NCI-H1694 (cell line): ENCODE results near the gene ADGRL1.
A peak's percentile ranks its signal among the peaks of the same experiment; 100 is the strongest.
"Not testable (repeated sequence)": the region's sequence is repeated elsewhere in the genome, so short reads cannot be mapped to it uniquely, and the experiment has no call there.

Experiments used
- DNase-seq: peaks from one replicate; lab custom pipeline; 2025; lab: John Stamatoyannopoulos, UW

ADGRL1 gene

DNA sequence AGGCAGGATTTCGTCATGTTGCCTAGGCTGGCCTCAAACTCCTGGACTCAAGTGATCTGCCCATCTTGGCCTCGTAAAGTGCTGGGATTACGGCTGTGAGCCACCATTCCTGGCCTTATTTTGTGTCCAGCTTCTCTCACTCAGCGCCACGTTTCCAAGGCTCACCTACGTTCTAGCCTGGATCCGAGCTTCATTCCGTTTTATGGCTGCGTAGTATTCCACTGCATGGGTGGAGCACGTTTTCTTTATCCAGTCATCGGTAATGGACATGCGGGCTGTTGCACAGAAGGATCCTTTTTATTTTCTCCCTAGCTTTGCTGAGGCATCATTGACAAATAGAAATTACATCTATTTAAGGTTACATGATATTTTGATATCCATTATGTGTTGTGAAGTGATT is 16.6 kb downstream of the ADGRL1 start:
- no peak for DNase-seq

DNA sequence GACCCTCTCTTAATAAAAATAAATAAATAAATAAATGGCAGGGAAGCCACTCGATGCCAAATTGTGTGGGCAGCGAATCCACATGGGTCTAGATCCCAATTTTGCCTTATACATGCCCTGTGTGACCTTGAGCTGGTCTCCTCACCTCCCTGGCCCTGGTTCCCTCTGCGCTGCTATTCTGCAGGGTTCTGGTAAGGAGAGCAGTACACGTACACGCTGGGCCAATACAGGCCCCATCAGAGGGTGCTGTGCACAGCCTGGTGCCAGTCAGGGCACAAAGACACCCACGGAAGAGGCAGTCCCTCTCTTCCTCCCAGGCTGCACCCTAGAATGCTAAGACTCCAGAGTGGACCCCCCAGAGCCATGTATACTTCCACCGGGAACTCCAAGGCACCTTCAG is 17.9 kb downstream of the ADGRL1 start:
- not testable (repeated sequence) for DNase-seq

DNA sequence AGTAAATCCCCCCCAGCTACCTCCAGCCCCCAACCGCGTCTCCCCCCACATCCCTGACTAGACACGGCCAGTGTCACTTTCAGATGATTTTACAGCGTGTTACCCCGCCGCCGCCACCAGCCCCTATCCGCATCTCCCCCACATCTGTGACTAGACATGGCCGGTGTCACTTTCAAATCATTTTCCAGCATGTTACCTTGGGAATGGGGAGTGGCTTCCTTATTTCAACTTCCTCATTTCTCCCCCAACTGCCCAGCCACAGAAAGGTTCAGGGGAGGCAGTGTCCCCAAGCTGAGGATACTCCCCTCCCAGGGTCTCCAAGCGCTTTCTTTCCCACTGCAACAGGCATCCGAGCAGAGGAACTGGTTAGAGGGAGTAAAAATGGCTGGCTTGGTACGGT is 18.4 kb downstream of the ADGRL1 start:
- DNase-seq: no peak

DNA sequence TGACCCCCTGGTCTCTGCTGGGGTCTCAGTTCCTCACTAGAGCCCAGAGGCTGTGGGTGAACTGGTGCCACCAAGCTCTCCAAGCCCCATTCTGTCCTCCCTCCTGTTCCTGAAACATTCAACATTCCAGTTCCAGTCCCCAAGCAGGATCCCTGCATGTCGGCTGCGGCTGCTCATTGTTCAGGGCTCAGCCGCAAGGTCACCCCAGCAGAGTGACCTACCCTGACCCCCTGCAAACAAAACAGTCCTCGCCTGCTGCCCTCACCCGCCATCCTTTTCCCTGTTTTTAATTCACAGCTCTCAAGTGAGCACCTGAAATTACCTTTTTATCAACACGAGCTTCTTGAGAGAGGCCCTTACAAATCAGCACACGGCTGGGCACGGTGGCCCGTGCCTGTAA is 19.3 kb downstream of the ADGRL1 start:
- DNase-seq: not testable (repeated sequence)

DNA sequence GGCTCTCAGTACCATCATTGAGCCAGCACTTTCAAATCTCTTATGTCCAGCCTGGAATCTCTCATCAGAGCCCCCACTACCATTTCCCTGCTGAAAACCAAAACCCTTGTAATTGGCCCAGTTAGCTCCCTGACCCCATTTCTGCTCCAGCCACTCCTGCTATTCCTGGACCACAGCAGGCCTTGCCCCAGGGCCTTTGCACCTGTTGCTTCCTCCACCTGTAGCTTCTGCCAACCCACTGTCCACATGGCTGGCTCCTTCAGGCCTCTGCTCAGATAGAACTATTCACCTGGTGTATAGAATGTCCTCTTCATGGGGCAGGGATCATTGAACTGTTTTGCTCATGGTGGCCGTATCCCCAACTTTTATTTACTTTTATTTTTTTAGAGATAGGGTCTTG is 20.3 kb downstream of the ADGRL1 start:
- not testable (repeated sequence) for DNase-seq

DNA sequence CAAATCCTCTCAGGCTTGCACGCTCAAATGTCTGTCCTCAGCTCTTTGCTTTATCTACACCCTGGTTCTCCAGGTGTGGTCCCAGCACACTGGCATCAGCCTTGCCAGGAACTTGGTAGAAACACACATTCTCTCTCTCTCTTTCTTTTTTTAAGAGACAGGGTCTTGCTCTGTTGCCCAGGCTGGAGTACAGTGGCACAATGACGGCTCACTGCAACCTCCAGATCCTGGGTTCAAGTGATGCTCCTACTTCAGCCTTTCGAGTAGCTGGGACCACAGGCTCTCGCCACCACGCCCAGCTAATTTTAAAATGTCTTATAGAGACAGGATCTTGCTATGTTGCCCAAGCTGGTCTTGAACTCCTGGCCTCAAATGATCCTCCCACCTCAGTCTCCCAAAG is 20.8 kb downstream of the ADGRL1 start:
- DNase-seq: no peak

DNA sequence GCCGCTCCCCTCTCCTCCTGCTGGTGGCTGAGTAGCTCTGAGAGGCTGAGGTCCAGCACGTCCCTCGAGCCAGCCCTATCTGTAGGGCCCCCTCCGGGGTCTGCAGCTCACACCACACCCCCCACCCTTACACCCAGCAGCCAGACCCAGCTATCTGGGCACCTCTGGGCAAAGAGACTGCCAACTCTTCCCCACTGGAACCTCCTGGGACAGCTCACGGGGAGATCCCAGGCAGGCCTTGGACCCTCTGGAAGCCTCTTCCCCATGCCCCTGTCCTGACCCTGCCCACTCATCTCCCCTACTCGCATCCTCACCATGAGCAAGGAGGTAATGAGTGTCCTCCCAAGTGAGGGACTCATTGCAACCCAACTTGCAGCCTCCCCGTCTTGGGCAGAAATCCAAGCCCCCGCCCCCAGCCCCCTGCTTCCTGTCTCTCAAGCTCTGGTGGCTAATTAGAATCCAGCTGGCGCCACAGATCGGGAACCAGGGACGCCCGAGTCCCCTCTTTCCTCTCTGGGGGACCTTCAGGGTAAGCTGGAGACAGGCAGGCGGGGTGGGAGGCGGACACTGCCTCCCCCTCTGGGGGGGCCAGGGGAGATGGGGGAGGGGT is 22.1 kb downstream of the ADGRL1 start:
- peak; percentile 14 for DNase-seq

DNA sequence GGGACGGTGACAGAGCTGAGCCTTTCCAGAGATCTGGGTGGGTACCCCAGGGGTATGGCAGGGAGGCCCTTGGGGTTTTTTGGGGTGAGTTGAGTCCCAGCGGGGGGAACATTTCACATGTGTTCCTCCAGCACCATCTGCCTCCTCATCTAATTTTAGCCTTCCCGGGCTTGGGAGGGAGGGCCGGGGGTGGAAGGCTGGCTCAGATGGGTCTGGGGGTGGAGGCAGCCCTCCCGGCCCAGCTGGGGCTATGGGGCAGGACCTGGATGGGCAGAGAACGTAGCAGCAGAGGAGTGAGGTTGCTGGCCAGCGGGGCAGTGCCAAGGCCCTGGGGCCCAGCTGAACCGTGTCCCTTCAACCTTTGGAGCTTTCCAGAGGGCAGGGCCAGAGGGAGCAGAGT is 23.5 kb downstream of the ADGRL1 start:
- DNase-seq: no peak

DNA sequence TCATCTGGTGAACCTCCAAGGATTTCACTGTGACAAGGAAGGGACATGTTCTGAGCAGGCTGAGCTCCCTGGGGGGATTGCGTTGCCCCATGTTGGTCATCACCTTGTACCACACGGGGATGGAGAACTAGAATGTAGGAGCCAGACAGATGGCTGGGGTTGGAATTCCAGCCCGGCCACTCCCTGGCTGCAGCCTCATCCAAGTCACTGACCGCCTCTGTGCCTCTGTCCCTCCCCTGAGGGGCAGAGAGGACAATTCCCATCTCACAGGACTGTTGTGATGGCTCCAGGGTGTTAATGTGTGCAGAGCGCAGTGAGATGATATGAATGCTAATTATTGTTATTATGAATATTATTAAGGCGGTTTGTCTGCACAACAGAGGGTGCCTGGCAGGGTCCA is 24.1 kb downstream of the ADGRL1 start:
- no peak for DNase-seq

DNA sequence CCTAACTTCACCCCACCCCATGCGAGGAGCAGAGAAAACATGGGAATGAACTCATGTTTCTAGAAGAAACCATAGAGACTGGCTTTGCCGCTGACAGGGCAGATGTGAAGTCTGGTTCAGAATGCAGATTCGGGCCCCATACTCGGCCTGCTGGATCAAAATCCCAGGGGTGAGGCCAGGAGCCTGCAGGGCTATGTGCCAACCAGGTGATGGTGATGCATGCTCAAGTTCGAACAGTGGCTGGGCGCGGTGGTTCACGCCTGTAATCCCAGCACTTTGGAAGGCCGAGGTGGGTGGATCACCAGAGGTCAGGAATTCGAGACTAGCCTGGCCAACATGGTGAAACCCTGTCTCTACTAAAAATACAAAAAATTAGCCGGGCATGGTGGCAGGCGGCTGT is 24.8 kb downstream of the ADGRL1 start:
- DNase-seq: not testable (repeated sequence)

DNA sequence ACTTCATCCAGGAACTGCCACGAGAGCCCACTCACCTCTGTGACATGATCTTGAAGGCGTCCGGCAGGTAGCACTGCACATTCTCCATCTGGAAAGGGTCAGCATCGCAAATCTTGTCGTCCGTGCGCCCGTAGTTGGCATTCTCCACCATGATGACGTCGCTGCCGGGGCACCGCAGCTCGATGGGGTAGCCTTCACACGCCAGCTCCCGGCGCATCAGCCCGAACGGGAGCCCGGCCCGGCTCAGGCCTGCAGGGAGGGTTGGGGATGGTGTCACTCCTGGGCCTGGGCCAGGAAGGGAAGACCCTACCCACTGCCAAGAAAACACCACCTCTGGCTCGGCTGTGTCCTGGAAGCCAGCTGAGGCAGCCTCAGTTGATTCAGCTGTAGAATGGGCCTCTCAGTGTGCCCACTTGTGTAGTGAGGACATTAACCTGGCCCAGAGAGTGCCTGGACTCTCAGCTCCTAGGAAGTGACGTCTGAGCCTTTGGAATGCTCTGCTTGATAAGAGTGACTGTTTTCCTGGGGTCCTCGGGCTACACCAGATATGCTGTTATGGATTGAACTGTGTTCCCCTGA is 28.4 kb downstream of the ADGRL1 start:
- no peak for DNase-seq

DNA sequence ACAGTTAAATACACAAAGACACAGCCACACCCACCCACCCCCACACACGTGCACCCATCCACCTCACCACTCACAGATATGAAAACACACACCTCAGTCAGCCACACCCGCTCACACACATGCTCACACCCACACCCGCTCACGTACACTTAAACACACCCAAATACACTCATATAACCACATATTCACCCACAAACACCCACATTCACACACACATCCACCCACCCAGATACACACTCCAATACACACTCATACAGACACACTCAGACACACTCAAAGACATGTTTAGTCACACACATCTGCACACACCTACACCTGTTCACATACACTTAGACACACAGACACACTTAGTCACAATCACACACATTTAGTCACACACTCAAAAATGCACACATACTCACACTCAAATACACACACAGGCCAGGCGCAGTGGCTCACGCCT is 30.6 kb downstream of the ADGRL1 start:
- no peak for DNase-seq

DNA sequence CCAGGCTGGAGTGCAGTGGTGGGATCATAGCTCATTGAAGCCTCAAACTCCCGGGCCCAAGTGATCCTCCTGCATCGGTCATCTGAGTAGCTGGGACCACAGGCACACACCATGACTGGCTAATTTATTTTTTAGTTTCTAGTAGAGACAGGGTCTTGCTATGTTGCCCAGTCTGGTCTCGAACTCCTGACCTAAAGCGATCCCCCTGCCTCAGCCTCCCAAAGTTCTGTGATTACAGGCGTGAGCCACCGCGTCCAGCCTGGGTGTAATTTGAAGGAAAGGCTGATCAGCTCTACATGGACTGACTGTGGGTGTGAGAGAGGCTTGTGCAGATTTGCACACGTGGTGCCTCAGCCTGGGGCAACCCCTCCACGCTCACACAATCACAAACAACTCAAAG is 31.1 kb downstream of the ADGRL1 start:
- DNase-seq: no peak

DNA sequence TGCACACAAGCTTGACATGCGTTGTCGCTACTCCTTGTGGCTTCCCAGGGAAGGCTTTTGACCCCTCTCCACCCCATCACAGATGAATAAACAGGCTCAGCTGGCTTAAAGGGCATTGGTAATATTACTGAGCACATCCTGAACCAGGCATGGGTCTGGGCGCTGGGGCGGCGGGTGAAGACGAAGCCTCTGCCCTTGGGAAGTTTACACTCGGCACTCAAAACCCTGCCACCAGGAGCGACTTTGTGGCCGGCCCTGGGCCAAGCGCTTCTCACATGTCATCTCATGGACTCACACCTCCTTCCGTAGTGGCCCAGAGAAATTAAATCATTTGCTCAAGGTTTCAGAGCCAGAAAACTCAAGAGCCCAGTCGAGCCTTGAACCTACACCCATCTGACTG is 37.0 kb downstream of the ADGRL1 start:
- no peak for DNase-seq

DNA sequence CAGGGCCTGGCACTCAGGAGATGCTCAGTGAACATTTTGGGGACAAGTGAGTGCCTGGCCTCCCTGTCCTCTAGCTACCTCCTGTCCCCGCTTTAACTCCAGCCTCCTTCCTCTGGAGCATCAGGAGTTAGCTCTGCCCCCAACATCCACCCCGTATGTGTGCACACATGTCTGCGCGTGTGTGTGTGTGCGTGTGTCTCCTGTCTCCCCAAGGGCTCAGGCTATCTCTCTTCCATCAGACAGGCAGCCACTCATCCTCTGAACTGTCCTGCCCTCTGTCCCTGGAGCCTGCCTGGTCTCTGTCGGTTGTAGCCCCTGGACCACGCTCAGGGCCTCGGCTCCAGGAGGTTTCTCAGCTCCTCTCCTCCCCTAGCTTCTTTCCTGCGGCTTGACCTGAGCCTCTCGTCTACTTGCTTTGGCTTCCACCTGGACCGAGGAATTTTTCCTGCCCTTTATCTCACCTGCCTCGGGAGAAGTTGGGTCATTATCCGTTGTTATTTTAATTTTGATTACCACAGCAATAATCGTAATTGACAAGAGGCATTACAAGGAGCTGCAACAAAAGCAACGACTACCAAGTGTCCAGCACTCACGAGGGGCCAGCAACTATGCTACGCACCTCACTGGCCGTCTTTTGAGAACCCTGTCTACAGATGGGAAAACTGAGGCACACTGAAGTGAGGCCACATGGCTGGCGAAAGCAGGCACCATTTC is 37.6 kb downstream of the ADGRL1 start:
- no peak for DNase-seq

DNA sequence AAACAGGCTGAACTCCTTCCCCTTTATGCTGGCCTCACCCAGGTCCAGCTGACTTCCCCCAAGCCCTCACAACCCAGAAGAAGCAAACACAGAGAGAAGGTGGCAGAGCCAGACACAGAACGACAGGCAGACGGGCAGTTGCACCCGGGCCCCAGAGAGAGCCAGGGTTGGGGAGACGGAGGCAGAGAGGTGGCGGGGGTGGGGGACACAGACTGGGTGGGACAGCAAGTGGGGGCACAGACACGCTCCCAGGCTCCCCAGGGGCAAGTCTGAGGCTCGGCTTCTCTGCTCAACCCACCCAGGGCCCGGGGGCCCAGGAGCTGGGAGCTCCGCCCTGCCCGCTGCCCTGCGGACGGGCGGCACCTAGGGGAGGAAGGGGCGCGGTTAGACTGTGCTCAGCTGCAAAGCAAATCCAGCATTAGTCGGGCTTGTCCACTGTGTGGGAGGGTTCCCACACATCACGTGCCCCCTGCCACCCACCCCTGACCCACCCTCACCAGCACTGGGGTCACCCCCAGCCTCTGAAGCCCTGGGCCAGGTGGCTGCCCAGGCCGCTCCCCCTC is 38.3 kb downstream of the ADGRL1 start:
- no peak for DNase-seq

DNA sequence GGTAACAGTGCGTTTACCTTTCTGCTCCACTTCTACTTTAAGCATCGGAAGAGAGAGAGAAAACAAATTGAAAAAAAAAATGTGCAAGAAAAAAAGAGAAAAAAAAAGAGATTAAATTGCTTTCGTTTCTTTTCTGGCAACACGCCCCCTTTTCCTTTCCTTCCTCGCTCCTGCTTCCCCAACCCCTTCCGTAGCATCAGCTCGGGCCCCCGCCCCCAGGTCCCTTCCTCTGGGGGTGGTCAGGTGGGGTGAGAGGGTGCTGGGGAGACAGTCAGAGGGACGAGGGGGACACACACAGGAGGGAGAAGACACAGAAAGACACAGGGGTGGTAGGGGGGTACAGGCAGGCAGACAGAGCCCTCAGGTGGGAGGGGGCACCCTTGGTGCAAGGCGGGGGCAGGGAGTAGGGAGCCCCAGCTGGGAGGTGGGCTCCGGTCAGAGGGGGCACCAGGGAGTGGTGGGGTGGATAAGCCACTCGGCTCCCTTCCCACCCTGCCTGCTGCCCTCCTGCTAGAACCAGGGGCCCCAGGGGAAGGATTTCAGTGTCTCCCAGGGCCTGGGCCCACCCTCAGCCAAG is 38.9 kb downstream of the ADGRL1 start:
- no peak for DNase-seq

DNA sequence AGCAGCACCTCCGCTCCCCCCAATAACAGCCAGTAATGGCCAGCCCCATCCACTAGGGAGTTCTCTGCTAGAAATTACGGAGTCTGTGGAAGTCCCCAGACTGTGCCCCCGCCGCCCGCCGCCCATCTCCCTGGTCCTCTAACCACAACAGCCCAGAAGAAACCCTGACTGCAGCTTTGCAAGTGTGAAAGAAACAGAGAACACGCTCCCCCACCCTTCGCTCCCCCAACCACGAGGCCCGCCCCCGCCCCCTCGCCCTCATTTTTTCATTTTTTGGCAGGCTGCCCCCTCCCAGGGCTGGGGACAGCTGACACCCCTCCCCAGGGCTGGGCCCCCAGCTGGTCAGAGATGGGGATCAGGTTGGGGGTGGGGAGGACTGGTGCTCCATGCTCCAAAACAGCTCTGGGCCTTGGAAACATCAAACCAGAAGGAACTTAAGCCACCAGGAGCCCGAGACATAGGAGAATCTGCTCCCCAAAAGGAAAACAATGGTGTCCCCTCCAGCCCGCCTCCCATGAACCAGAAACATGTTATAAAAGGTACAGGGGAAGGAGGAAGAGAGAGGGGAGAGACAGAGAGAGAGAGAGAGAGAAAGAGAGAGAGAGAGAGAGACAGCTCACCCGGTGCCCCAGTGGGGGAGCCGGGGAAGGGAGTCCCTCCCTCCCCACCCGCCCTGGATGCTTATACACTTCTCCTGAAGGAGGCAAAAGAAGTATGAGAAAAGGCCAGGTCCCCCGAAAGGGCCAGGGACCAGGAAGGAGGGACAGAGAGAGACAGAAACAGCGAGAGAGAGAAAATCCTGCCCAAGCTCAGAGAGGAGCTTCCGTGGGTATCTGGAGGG is 39.8 kb downstream of the ADGRL1 start:
- DNase-seq: no peak

DNA sequence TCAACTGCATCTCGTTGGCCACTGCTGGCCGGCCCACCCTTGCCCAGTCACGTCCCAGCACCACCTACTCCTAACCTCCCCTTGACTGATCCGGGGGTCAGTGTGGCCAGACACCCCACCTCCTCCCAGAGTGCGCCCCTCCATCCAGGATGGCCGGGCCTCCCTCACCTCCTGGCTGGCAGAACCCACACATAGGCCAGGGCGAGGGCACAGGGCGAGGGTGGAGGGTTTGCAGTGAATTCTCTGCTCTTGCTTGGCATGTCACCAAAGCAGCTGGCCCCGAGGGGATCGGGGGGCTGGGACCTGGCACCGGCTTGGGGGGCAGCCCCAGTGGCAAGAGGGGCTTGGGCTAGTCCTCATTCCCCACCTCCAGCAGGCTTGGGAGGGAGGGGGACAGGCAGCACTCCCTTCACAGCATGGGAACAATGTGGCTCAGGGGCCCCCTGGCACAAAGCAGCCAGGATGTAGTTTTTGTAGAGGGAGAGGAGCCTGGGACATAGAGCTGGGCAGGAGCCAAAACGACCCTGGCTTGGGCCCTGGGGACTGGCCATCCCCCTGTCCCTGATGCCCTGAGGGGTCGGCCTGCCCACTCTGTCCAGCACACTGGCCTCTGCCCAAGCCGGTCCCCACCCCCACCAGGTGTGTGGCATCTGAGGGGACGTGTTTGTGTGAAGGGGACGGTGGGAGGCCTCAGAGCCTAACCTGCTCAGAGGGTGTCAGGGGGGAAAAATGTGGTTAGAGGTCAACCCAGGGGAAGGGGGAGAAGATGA is 41.1 kb downstream of the ADGRL1 start:
- DNase-seq: no peak

DNA sequence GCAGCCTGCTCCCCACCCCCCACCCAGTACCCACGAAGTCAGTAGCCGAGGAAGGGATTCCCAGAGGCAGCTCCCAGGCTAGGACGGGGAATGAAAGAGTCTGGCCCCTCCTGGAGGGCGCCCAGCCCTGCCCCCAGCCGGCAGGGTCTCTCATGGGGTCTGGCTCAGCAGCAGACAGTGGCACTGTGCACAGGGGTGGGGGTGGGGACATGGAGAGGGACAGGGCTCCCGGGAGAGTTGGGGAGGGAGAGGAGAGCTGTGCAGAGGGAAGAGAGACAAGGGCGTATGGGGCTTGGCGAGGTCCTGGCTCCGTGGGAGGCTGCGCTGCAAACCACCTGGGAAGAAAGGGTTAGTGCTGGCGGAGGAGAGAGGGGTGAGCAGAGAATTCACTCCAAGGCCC is 41.9 kb downstream of the ADGRL1 start:
- no peak for DNase-seq

DNA sequence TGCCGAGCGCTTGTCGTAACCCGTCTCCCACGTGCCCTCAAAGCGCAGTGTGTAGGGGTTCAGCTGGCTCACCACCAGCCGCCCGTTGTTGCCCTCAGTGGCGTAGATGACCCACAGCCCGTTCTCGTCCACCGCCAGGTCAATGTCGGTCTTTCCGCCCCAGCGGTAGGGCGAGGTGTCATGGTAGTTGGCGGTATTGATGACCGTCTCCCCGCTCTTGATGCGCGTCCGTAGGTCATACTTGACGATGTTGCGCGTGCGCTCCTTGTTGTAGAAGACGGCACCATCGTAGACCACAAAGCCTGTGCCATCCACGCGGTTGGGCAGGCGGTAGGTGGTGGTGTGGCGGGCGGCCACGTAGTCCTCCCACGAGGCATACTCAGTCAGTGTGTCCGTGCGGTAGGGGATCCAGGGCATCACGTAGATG is 43.1 kb downstream of the ADGRL1 start:
- DNase-seq: no peak
